Measurements from ENCODE around the gene ATXN7L1. TPM values are rescaled to one million over a fixed set of nuclear protein-coding genes. Genes with fewer than 3 reads are reported as not detected.

Gene ATXN7L1
- total and polyA plus RNA-seq, 2 of the 13 experiments (the other 11 are each of a cell fraction or from before 2014, with no cell fraction given) = 4.1 to 7.8 TPM

DNA sequence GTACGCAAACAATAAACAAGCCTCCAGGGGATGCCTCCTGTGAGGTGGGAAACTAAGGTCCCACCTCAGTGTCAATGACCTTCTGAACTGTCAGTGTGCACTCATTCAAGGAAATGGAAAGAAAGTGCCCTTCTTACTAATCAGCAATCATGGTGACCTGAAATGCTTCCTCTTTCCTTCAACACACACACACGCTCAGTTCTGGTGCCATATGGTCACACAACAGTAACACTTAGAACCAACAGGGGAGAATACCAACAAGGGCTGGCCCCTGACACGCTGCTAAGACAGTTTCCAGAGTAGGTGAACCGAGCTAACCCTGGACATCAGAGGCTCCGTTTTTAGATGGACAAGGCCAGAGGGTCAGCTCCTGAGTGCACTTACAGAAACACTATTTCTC, 253.0 kb downstream of the ATXN7L1 start:
- WGBS (ENCODE audit: low lambda C conversion rate) = 94% methylated on average over 5 of the region's 5 CpGs
- BruUV-seq (replicated peaks) = no TSS peak

More for the DNA sequence above, 253.0 kb downstream of the ATXN7L1 start:
- Histone ChIP-seq H3K36me3 (replicated peaks in 1 of 2; ENCODE audit: control insufficient read depth in 1 of 2, insufficient read depth in 2 of 2, low read length in 2 of 2) (peaks cover 0 to 5% of the 10 kb centered on the region in 2 experiments; a peak in 1 of 5 replicates), H3K27me3 (ENCODE audit: control insufficient read depth in 1 of 2, insufficient read depth in 2 of 2, low read length in 2 of 2) (no peaks in the 10 kb centered on the region), H3K79me2 (ENCODE audit: insufficient read depth, low read length) (no peaks in the 10 kb centered on the region), H4K20me1 (ENCODE audit: insufficient read depth, low read length) (no peaks in the 10 kb centered on the region), H3K4me2 (ENCODE audit: low read depth, low read length) (no peak overlapping the region), H3K27ac (ENCODE audit: extremely low read length, insufficient read depth, low read length) (no peak overlapping the region), H3K4me3 (replicated peaks in 1 of 3; ENCODE audit: insufficient read depth in 1 of 3, low read depth in 2 of 3, low read length in 3 of 3) (no peak overlapping the region), H3K9ac (ENCODE audit: insufficient read depth, low read depth, low read length) (no peak overlapping the region), H3K9me3 (ENCODE audit: low read length) (no peaks in the 10 kb centered on the region), H3K4me1 (ENCODE audit: insufficient read depth, low read length) (no peaks in the 10 kb centered on the region), H2AFZ (ENCODE audit: low read length) (no peak overlapping the region)
- FAIRE-seq (no peak), ATAC-seq (no peak), DNase-seq (ENCODE audit: low spot score) (no peak)
- POLR2A ChIA-PET = no interaction called here
- CTCF ChIA-PET (ENCODE audit: low intra/inter-chr PET ratio, low total read pairs) = no interaction called here
- TF ChIP-seq ZNF598 (CRISPR knock-in tag; IDR thresholded peaks at IDR 0.05; ENCODE audit: borderline replicate concordance) (no peak), ARNT (IDR thresholded peaks at IDR 0.05) (no peak), FOXA1 (IDR thresholded peaks at IDR 0.05) (no peak), FOXA1 (CRISPR knock-in tag; IDR thresholded peaks at IDR 0.05) (no peak), ATRX (CRISPR knock-in tag; IDR thresholded peaks at IDR 0.05; ENCODE audit: borderline replicate concordance) (no peak), ZNF737 (CRISPR knock-in tag; IDR thresholded peaks at IDR 0.05; ENCODE audit: borderline replicate concordance) (no peak), PHF8 (CRISPR knock-in tag; IDR thresholded peaks at IDR 0.05) (no peak), ZNF484 (CRISPR knock-in tag; IDR thresholded peaks at IDR 0.05; ENCODE audit: borderline replicate concordance, low read depth) (no peak), KLF12 (CRISPR knock-in tag; IDR thresholded peaks at IDR 0.05; ENCODE audit: borderline replicate concordance) (no peak), GABPB1 (CRISPR knock-in tag; IDR thresholded peaks at IDR 0.05) (no peak), ZNF660 (CRISPR knock-in tag; IDR thresholded peaks at IDR 0.05; ENCODE audit: borderline replicate concordance, low read depth) (no peak), HNRNPK (IDR thresholded peaks at IDR 0.05; ENCODE audit: low read depth, low read length, poor library complexity, severe bottlenecking) (no peak), ZNF333 (CRISPR knock-in tag; IDR thresholded peaks at IDR 0.05; ENCODE audit: borderline replicate concordance) (no peak), HNF4G (IDR thresholded peaks at IDR 0.05; ENCODE audit: borderline replicate concordance, low read depth, low read length) (no peak), HNF4G (CRISPR knock-in tag; IDR thresholded peaks at IDR 0.05; ENCODE audit: borderline replicate concordance, low read depth) (no peak), HMGA1 (CRISPR knock-in tag; conservative IDR thresholded peaks at IDR 0.05) (no peak)
- TF ChIP-seq, protein P1, sequence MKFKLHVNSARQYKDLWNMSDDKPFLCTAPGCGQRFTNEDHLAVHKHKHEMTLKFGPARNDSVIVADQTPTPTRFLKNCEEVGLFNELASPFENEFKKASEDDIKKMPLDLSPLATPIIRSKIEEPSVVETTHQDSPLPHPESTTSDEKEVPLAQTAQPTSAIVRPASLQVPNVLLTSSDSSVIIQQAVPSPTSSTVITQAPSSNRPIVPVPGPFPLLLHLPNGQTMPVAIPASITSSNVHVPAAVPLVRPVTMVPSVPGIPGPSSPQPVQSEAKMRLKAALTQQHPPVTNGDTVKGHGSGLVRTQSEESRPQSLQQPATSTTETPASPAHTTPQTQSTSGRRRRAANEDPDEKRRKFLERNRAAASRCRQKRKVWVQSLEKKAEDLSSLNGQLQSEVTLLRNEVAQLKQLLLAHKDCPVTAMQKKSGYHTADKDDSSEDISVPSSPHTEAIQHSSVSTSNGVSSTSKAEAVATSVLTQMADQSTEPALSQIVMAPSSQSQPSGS (CRISPR knock-in tag; IDR thresholded peaks at IDR 0.05) = no peak
- TF ChIP-seq, protein P2, sequence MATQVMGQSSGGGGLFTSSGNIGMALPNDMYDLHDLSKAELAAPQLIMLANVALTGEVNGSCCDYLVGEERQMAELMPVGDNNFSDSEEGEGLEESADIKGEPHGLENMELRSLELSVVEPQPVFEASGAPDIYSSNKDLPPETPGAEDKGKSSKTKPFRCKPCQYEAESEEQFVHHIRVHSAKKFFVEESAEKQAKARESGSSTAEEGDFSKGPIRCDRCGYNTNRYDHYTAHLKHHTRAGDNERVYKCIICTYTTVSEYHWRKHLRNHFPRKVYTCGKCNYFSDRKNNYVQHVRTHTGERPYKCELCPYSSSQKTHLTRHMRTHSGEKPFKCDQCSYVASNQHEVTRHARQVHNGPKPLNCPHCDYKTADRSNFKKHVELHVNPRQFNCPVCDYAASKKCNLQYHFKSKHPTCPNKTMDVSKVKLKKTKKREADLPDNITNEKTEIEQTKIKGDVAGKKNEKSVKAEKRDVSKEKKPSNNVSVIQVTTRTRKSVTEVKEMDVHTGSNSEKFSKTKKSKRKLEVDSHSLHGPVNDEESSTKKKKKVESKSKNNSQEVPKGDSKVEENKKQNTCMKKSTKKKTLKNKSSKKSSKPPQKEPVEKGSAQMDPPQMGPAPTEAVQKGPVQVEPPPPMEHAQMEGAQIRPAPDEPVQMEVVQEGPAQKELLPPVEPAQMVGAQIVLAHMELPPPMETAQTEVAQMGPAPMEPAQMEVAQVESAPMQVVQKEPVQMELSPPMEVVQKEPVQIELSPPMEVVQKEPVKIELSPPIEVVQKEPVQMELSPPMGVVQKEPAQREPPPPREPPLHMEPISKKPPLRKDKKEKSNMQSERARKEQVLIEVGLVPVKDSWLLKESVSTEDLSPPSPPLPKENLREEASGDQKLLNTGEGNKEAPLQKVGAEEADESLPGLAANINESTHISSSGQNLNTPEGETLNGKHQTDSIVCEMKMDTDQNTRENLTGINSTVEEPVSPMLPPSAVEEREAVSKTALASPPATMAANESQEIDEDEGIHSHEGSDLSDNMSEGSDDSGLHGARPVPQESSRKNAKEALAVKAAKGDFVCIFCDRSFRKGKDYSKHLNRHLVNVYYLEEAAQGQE (IDR thresholded peaks at IDR 0.05; ENCODE audit: borderline replicate concordance in 1 of 2, low read depth in 1 of 2, low read length in 2 of 2) = no peak
- in situ Hi-C loops (cut with HindIII; ENCODE audit: extremely low pct_ligation_motif_present, low pct_unique_long_range_greater_than_20kb) = no loop called here
- intact Hi-C loops (cut with micrococcal nuclease; ENCODE audit: unreplicated experiment) = no loop called here
